ENCODE results near the gene SMIM13. TPM values are rescaled to one million over a fixed set of nuclear protein-coding genes. Genes with fewer than 3 reads are reported as not detected.

The SMIM13 gene
- total RNA-seq, 4 donors from 2014 or later = 6.3 to 11.1 (median 9.6) TPM

GRCh38 chr6:11053307-11053706 is 40.3 kb upstream of the SMIM13 start:
- DNase-seq (ENCODE audit: low spot score in 2 of 2) = no peak

GRCh38 chr6:11054722-11055121 is 38.9 kb upstream of the SMIM13 start:
- WGBS, 2 donors = 87 to 96% methylated on average over 1 of the region's 1 CpG
- Histone ChIP-seq H3K4me3 (no peak overlapping the region), H3K4me1 (no peaks in the 10 kb centered on the region), H3K27ac (no peak overlapping the region), H3K27me3 (no peaks in the 10 kb centered on the region), H3K9me3 (no peaks in the 10 kb centered on the region), H3K36me3 (no peaks in the 10 kb centered on the region)
- no peak for DNase-seq (ENCODE audit: low spot score in 2 of 2)
- TF ChIP-seq CTCF (IDR thresholded peaks at IDR 0.05) (no peak), EP300 (IDR thresholded peaks at IDR 0.05) (no peak), POLR2A (IDR thresholded peaks at IDR 0.05) (no peak)

More at GRCh38 chr6:11053307-11053706, 40.3 kb upstream of the SMIM13 start:
- no peak overlapping the region for H3K27ac ChIP-seq
- peaks cover 0 to 7% of the 10 kb centered on the region in 2 donors for H3K27me3 ChIP-seq
- H3K36me3 ChIP-seq = no peaks in the 10 kb centered on the region
- no peak overlapping the region for H3K4me3 ChIP-seq
- no peaks in the 10 kb centered on the region for H3K9me3 ChIP-seq
- H3K4me1 ChIP-seq = no peaks in the 10 kb centered on the region
- 85% methylated on average over 5 of the region's 5 CpGs for WGBS, 2 donors
- no peak for TF ChIP-seq CTCF (IDR thresholded peaks at IDR 0.05)
- no peak for TF ChIP-seq EP300 (IDR thresholded peaks at IDR 0.05)
- TF ChIP-seq POLR2A (IDR thresholded peaks at IDR 0.05) = no peak

- no peak overlapping the region for H3K4me3 ChIP-seq
- TF ChIP-seq EP300 (IDR thresholded peaks at IDR 0.05) (no peak), POLR2A (IDR thresholded peaks at IDR 0.05) (no peak), CTCF (IDR thresholded peaks at IDR 0.05) (no peak)
- no peaks in the 10 kb centered on the region for H3K9me3 ChIP-seq
- H3K4me1 ChIP-seq = no peaks in the 10 kb centered on the region
- H3K27ac ChIP-seq = no peak overlapping the region
- DNase-seq (ENCODE audit: low spot score in 2 of 2) = no peak
- H3K27me3 ChIP-seq = no peaks in the 10 kb centered on the region
- 43 to 45% methylated on average over 4 of the region's 4 CpGs for WGBS, 2 donors
- no peaks in the 10 kb centered on the region for H3K36me3 ChIP-seq
Observed at GRCh38 chr6:11055127-11055627, 38.5 kb upstream of the SMIM13 start.

GRCh38 chr6:11056871-11057270 is 36.8 kb upstream of the SMIM13 start:
- no peak overlapping the region for H3K27ac ChIP-seq
- H3K27me3 ChIP-seq = no peaks in the 10 kb centered on the region
- H3K4me3 ChIP-seq = no peak overlapping the region
- DNase-seq (ENCODE audit: low spot score in 2 of 2) = no peak
- WGBS, 2 donors = 78 to 87% methylated on average over 1 of the region's 1 CpG
- no peaks in the 10 kb centered on the region for H3K9me3 ChIP-seq
- H3K36me3 ChIP-seq = no peaks in the 10 kb centered on the region
- H3K4me1 ChIP-seq = no peaks in the 10 kb centered on the region
- no peak for TF ChIP-seq EP300 (IDR thresholded peaks at IDR 0.05)
- no peak for TF ChIP-seq POLR2A (IDR thresholded peaks at IDR 0.05)
- no peak for TF ChIP-seq CTCF (IDR thresholded peaks at IDR 0.05)

- Histone ChIP-seq H3K9me3 (no peaks in the 10 kb centered on the region), H3K36me3 (no peaks in the 10 kb centered on the region), H3K27ac (no peak overlapping the region), H3K4me3 (no peak overlapping the region), H3K27me3 (no peaks in the 10 kb centered on the region), H3K4me1 (no peaks in the 10 kb centered on the region)
- no peak for DNase-seq (ENCODE audit: low spot score in 2 of 2)
- TF ChIP-seq EP300 (IDR thresholded peaks at IDR 0.05) = no peak
- no peak for TF ChIP-seq CTCF (IDR thresholded peaks at IDR 0.05)
- no peak for TF ChIP-seq POLR2A (IDR thresholded peaks at IDR 0.05)
- WGBS, 2 donors = 95 to 99% methylated on average over 5 of the region's 5 CpGs
Observed at GRCh38 chr6:11058406-11058805, 35.2 kb upstream of the SMIM13 start.
